IPS DF 6.9 (cell line): Measurements from ENCODE around the gene C3orf80.
A peak's percentile ranks its signal among the peaks of the same experiment; 100 is the strongest.

Source experiments
- DNase-seq: peaks from one replicate; pipeline ENCODE4 v3.0.0-alpha.2; 2013; ENCODE audit warnings: low read depth, low spot score
- H3K27ac ChIP-seq: one replicate; pipeline ENCODE4 v1.5.1; 2013; ENCODE audit warnings: low read length, control low read depth
- H3K27me3 ChIP-seq: 2 replicates; pipeline ENCODE4 v1.6.1; 2013; ENCODE audit warnings: mild to moderate bottlenecking, low read length; ENCODE audit not compliant: control insufficient read depth, insufficient read depth
- H3K36me3 ChIP-seq: 2 replicates; pipeline ENCODE4 v1.6.1; 2013; ENCODE audit warnings: low read length; ENCODE audit not compliant: control insufficient read depth, insufficient read depth
- H3K4me1 ChIP-seq: 2 replicates; pipeline ENCODE4 v1.6.1; 2013; ENCODE audit warnings: low read length; ENCODE audit not compliant: control insufficient read depth, insufficient read depth
- H3K4me3 ChIP-seq: 2 replicates; pipeline ENCODE4 v1.5.1; 2013; ENCODE audit warnings: mild to moderate bottlenecking, low read length
- H3K9me3 ChIP-seq: 2 replicates; pipeline ENCODE4 v1.6.1; 2013; ENCODE audit warnings: low read length, inconsistent platforms; ENCODE audit not compliant: control insufficient read depth, insufficient read depth
- WGBS: extraction: QIAGEN DNeasy Blood & Tissue Kit; methylation state at CpG from one replicate; pipeline ENCODE4 v1.1.7; 2013; ENCODE audit warnings: mixed read lengths, missing lambda C conversion rate; ENCODE audit not compliant: insufficient read length, insufficient coverage; 5-methylcytosine and 5-hydroxymethylcytosine counted together

C3orf80 gene

DNA sequence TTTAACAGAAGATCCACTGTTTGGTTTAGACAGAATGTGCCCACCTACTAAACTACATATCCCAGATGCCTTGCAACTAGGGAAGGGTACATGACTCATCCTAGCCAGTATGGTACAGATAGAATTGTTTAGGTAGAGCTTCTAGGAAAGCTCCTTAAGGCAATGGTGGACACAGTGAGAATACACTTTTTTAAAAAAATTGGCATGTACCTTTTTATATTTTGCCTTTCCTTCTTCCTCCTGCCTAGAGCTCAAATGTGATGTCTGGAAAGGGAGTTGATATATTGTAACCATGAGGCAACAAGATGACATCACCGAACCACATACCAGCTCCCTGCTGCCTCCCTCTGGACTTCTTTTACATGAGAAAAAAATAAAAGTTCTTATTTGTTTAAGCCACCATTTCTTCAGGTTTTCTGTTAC, 14.4 kb upstream of the C3orf80 start:
- WGBS = no CpG with 5 or more reads among the region's 1 CpG
- no peaks in the 10 kb centered on the region for H3K9me3 ChIP-seq
- no peak for DNase-seq
- H3K4me1 ChIP-seq = no peaks in the 10 kb centered on the region
- H3K4me3 ChIP-seq = no peak overlapping the region
- no peaks in the 10 kb centered on the region for H3K27me3 ChIP-seq
- H3K27ac ChIP-seq = no peak overlapping the region
- no peaks in the 10 kb centered on the region for H3K36me3 ChIP-seq

DNA sequence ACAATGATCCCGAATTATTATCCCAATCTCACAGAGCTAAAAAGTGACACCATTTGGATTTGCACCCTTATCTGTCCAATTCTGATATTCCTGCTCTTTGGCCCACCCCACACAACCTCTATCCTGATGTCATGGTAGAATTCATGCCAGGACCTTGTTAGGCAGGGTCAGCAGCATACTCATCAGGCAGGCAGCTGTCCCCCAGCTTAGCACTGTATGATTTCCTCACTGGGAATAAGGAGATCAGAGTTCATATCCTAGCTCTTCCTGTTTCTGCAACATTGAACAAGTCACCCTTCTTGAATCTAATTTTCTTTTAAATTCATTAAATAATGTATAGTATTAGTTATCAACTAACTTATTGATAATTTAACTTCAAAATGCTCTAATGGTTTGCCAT, 12.0 kb upstream of the C3orf80 start:
- no peak overlapping the region for H3K27ac ChIP-seq
- no peaks in the 10 kb centered on the region for H3K9me3 ChIP-seq
- no peaks in the 10 kb centered on the region for H3K27me3 ChIP-seq
- no peak for DNase-seq
- no peaks in the 10 kb centered on the region for H3K4me1 ChIP-seq
- H3K4me3 ChIP-seq = no peak overlapping the region
- H3K36me3 ChIP-seq = no peaks in the 10 kb centered on the region
- WGBS = no CpG with 5 or more reads among the region's 1 CpG

GRCh38 chr3:160217675-160218074, 7.5 kb upstream of the C3orf80 start:
- no peak overlapping the region for H3K27ac ChIP-seq
- no peak for DNase-seq
- H3K27me3 ChIP-seq = no peaks in the 10 kb centered on the region
- no peak overlapping the region for H3K4me3 ChIP-seq
- no peaks in the 10 kb centered on the region for H3K4me1 ChIP-seq
- no peaks in the 10 kb centered on the region for H3K36me3 ChIP-seq
- WGBS = no CpG with 5 or more reads among the region's 4 CpGs
- H3K9me3 ChIP-seq = no peaks in the 10 kb centered on the region

- DNase-seq = no peak
- Histone ChIP-seq H3K4me1 (no peaks in the 10 kb centered on the region), H3K36me3 (no peaks in the 10 kb centered on the region), H3K4me3 (no peak overlapping the region), H3K9me3 (no peaks in the 10 kb centered on the region), H3K27me3 (no peaks in the 10 kb centered on the region), H3K27ac (no peak overlapping the region)
- no CpG with 5 or more reads among the region's 3 CpGs for WGBS
Measured at GRCh38 chr3:160218136-160218535, 7.1 kb upstream of the C3orf80 start.

- Histone ChIP-seq H3K27ac (no peak overlapping the region), H3K9me3 (no peaks in the 10 kb centered on the region), H3K4me3 (no peak overlapping the region), H3K4me1 (no peaks in the 10 kb centered on the region), H3K27me3 (peaks cover 12% of the 10 kb centered on the region), H3K36me3 (no peaks in the 10 kb centered on the region)
- WGBS = no CpG with 5 or more reads among the region's 2 CpGs
- no peak for DNase-seq
Measured at GRCh38 chr3:160220038-160220437, 5.2 kb upstream of the C3orf80 start.

DNA sequence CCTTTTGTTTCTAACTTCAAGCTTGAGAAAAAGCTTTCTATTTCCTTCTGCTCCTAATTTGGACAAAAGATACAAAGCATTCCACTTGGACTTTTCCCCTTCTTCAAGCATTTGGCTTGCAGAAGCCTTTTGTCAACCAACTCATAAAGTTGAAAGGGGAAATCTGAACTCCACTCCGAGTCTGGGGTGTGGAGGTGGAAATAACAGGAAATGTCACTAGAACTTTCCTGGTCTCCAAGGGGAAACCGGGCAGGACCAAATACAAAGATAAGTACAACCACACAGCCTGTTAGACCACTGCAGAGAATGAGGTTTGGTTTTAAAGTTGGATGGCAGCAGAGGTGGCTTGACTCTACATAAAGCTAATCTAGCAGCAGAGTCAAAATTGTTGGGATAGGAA, 4.2 kb upstream of the C3orf80 start:
- no peaks in the 10 kb centered on the region for H3K9me3 ChIP-seq
- peaks cover 13% of the 10 kb centered on the region for H3K27me3 ChIP-seq
- WGBS = no CpG with 5 or more reads among the region's 2 CpGs
- DNase-seq = no peak
- no peak overlapping the region for H3K27ac ChIP-seq
- no peaks in the 10 kb centered on the region for H3K4me1 ChIP-seq
- H3K36me3 ChIP-seq = no peaks in the 10 kb centered on the region
- no peak overlapping the region for H3K4me3 ChIP-seq

DNA sequence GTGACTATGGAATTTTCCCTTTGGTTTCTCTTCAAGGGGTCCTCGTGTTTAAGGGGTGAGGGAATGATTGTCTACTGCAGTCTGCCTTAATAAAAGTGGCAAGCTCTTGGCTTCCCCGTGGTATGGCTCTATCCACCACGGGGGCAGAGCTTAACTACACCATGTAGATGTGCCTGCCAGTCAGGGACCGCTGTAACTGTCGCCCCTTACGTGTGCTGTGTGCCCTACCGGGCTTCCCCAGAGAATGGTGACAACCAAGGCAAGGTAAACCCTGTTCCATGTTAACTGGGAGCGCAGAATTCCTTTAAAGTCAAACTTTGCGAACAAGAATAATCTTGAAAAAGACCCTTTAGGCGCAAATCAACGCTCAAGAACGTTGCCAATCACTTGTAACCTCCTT, 966 bp upstream of the C3orf80 start:
- Histone ChIP-seq H3K4me1 (no peaks in the 10 kb centered on the region), H3K27me3 (peaks cover 23% of the 10 kb centered on the region), H3K27ac (no peak overlapping the region), H3K36me3 (no peaks in the 10 kb centered on the region), H3K9me3 (no peaks in the 10 kb centered on the region), H3K4me3 (peak overlapping the region; percentile 37; the same call in 1 of the 2 replicates)
- no CpG with 5 or more reads among the region's 12 CpGs for WGBS
- DNase-seq = no peak

GRCh38 chr3:160224811-160225175, 429 bp upstream of the C3orf80 start:
- H3K4me3 ChIP-seq = peak overlapping the region; percentile 37; the same call in 1 of the 2 replicates
- DNase-seq = no peak
- no peaks in the 10 kb centered on the region for H3K9me3 ChIP-seq
- H3K27me3 ChIP-seq = peaks cover 23% of the 10 kb centered on the region
- H3K4me1 ChIP-seq = no peaks in the 10 kb centered on the region
- H3K27ac ChIP-seq = no peak overlapping the region
- no CpG with 5 or more reads among the region's 16 CpGs for WGBS
- H3K36me3 ChIP-seq = no peaks in the 10 kb centered on the region

DNA sequence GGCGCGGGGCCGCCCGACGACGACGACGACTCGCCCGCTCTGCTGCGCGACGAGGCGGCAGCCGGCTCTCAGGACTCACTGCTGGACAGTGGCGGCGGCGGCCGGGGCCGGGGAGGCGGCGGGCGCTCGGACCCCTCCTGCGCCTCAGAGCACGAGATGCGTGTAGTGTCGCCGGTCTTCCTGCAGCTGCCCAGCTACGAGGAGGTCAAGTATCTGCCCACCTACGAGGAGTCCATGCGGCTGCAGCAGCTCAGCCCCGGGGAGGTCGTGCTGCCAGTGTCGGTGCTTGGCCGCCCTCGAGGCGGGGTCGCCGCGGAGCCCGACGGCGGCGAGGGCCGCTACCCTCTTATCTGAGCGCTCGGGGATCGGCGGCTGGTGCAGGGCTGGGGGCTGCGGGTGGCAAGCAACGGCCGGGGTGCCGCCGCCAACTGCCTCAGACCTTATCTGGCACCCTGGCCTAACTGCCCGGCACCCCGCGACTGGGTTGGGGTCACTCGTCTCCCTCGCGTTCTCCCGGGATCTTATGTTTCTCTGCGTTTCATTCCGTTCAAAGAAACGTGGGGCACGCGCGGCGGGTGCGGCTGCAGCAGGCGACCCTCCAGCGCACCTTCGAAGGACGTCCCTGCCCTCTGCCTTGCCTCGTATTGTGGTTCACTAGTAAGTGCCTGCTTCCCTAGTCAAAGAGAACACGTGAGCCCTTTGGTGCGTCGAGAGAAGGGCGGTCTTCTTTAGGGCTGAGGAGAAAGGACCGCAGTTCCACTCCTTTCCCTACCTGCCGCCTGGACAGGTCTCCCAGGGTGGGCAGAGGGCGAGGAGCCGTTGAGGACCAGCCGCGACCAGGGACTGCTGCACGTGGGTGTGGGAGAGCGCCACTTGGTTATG, 1.0 kb downstream of the C3orf80 start:
- no peaks in the 10 kb centered on the region for H3K4me1 ChIP-seq
- H3K27ac ChIP-seq = no peak overlapping the region
- WGBS = no CpG with 5 or more reads among the region's 87 CpGs
- peaks cover 23% of the 10 kb centered on the region for H3K27me3 ChIP-seq
- DNase-seq = no peak
- H3K9me3 ChIP-seq = no peaks in the 10 kb centered on the region
- peak overlapping the region; percentile 37; the same call in 1 of the 2 replicates for H3K4me3 ChIP-seq
- H3K36me3 ChIP-seq = no peaks in the 10 kb centered on the region

GRCh38 chr3:160227419-160227818, 2.2 kb downstream of the C3orf80 start:
- no peak for DNase-seq
- Histone ChIP-seq H3K4me1 (no peaks in the 10 kb centered on the region), H3K9me3 (no peaks in the 10 kb centered on the region), H3K27me3 (peaks cover 23% of the 10 kb centered on the region), H3K36me3 (no peaks in the 10 kb centered on the region), H3K4me3 (no peak overlapping the region), H3K27ac (no peak overlapping the region)
- no CpG with 5 or more reads among the region's 3 CpGs for WGBS

DNA sequence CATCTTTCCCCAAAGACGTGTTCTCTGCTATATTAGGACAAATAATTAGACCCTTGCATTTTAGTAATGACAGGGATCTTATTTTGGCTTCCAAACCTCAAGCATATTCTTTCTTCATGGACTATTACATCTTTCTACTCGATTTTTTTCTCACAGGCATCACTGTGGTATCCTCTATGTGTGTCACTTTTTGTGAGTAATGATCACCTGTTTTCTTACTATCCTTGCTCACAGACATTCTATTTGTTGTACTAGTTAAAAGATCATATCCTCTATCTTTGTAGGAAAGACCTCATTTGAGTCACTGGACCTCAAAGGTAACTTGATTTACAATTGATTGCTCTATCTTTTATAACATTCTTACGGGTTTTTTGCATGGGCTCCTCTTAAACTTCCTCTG, 6.8 kb downstream of the C3orf80 start:
- H3K9me3 ChIP-seq = no peaks in the 10 kb centered on the region
- no peak for DNase-seq
- no peaks in the 10 kb centered on the region for H3K36me3 ChIP-seq
- H3K4me3 ChIP-seq = no peak overlapping the region
- no CpG with 5 or more reads among the region's 3 CpGs for WGBS
- no peaks in the 10 kb centered on the region for H3K4me1 ChIP-seq
- peaks cover under 1% of the 10 kb centered on the region; the same call in 1 of the 2 replicates for H3K27me3 ChIP-seq
- no peak overlapping the region for H3K27ac ChIP-seq
